Left lung (tissue), 10 donors: ENCODE data around the gene CCNH. TPM values are rescaled to one million over a fixed set of nuclear protein-coding genes. Genes with fewer than 3 reads are reported as not detected.

ENCODE experiments used
- ATAC-seq: fragments of 200-7000 bp; cut with Tn5 transposase; one replicate; pipeline ENCODE4 v1.9.1; 2020; ENCODE audit warnings: moderate library complexity
- DNase-seq, 4 donors: peaks; one replicate each; pipeline ENCODE4 v3.0.0-alpha.2; 2013 to 2020
- H3K27ac ChIP-seq, 2 donors: fragments of 200-600 bp; sonication (generic) in 1 of 2; one replicate each; pipeline versions ENCODE4 v1.5.0 to v1.8.0; 2020 to 2021
- H3K27me3 ChIP-seq, 2 donors: fragments of 200-600 bp; sonication (generic) in 1 of 2; one replicate each; pipeline versions ENCODE4 v1.5.0 to v1.8.0; 2020 to 2021
- H3K36me3 ChIP-seq, 2 donors: fragments of 200-600 bp; sonication (generic) in 1 of 2; one replicate each; pipeline versions ENCODE4 v1.5.0 to v1.8.0; 2020 to 2021
- H3K4me1 ChIP-seq, 2 donors: fragments of 200-600 bp; one replicate each; pipeline ENCODE4 v1.8.0; 2021
- H3K4me3 ChIP-seq, 2 donors: fragments of 200-600 bp; sonication (generic) in 1 of 2; one replicate each; pipeline versions ENCODE4 v1.5.0 to v1.8.0; 2020 to 2021; ENCODE audit warnings: mild to moderate bottlenecking in 1 of 2
- H3K9me3 ChIP-seq, 2 donors: fragments of 200-600 bp; sonication (generic) in 1 of 2; one replicate each; pipeline versions ENCODE4 v1.5.0 to v1.8.0; 2020 to 2021
- intact Hi-C, 2 donors: fragments of 100-400 bp; cut with DNase I; formaldehyde crosslinking; loops; one replicate each; pipeline versions ENCODE4 v1.11.2 to v1.14.2; 2022
- polyA plus RNA-seq, 6 donors: library from polyadenylated mRNA; unstranded; fragments of 120-200 nt; gene quantifications; one replicate each; pipeline ENCODE4 v1.2.1, GENCODE V29; 2013; ENCODE audit not compliant: insufficient read length in 6 of 6
- total RNA-seq, 2 donors: library from RNA; stranded (reverse); fragmentation: NEBNext Ultra II Directional; extraction: Animal tissue kit (Norgen Biotek cat#: 25700); gene quantifications; one replicate each; pipeline ENCODE4 v1.2.1, GENCODE V29; 2021
- TF ChIP-seq, protein P1 (sequence below), 2 donors: fragments of 200-600 bp; sonication (generic) in 1 of 2; IDR thresholded peaks; one replicate each; pipeline versions ENCODE4 v1.5.0 to v1.8.0; 2021; ENCODE audit warnings: antibody characterized with exemption in 2 of 2
- donor health status: DM: no; HTN: yes; CAD: no.
- donor health status: DM: no; HTN: no; CAD: no.

CCNH gene
- total and polyA plus RNA-seq, 8 donors: 31.9 to 59.2 (median 49.1) TPM

GRCh38 chr5:87442419-87442818 lies 29.7 kb upstream of the CCNH start:
- no peaks in the 10 kb centered on the region for H3K36me3 ChIP-seq
- no peaks in the 10 kb centered on the region for H3K4me1 ChIP-seq
- peaks cover 0 to 5% of the 10 kb centered on the region in 2 donors for H3K9me3 ChIP-seq
- H3K27me3 ChIP-seq: no peaks in the 10 kb centered on the region
- intact Hi-C loops: no loop called here
- no peak overlapping the region for H3K27ac ChIP-seq
- DNase-seq (no peak), ATAC-seq (no peak)
- TF ChIP-seq, protein P1, sequence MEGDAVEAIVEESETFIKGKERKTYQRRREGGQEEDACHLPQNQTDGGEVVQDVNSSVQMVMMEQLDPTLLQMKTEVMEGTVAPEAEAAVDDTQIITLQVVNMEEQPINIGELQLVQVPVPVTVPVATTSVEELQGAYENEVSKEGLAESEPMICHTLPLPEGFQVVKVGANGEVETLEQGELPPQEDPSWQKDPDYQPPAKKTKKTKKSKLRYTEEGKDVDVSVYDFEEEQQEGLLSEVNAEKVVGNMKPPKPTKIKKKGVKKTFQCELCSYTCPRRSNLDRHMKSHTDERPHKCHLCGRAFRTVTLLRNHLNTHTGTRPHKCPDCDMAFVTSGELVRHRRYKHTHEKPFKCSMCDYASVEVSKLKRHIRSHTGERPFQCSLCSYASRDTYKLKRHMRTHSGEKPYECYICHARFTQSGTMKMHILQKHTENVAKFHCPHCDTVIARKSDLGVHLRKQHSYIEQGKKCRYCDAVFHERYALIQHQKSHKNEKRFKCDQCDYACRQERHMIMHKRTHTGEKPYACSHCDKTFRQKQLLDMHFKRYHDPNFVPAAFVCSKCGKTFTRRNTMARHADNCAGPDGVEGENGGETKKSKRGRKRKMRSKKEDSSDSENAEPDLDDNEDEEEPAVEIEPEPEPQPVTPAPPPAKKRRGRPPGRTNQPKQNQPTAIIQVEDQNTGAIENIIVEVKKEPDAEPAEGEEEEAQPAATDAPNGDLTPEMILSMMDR (IDR thresholded peaks at IDR 0.05): no peak
- no peak overlapping the region for H3K4me3 ChIP-seq

DNA sequence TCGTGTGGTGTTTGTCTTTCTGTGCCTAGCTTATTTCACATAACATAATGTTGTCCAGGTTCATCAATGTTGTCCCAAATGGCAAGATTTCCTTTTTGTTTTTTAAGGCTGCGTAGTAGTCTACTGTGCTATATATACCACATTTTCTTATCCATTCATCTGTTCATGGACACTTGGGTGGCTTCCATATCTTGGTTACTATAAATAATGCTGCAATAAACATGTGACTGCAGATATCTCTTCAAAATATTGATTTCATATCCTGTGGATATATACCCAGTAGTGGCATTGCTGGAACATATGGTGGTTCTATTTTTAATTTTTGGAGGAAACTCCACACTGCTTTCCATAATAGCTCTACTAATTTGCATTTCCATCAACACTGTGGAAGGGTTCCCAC lies 25.5 kb upstream of the CCNH start:
- Histone ChIP-seq H3K27me3 (no peaks in the 10 kb centered on the region), H3K4me1 (no peaks in the 10 kb centered on the region), H3K9me3 (peaks cover 0 to 5% of the 10 kb centered on the region in 2 donors), H3K36me3 (no peaks in the 10 kb centered on the region), H3K27ac (no peak overlapping the region), H3K4me3 (no peak overlapping the region)
- TF ChIP-seq, protein P1 (IDR thresholded peaks at IDR 0.05): no peak
- DNase-seq (no peak), ATAC-seq (no peak)
- intact Hi-C loops: no loop called here

GRCh38 chr5:87437724-87438123 lies 25.0 kb upstream of the CCNH start:
- no peaks in the 10 kb centered on the region for H3K4me1 ChIP-seq
- H3K27me3 ChIP-seq: no peaks in the 10 kb centered on the region
- TF ChIP-seq, protein P1 (IDR thresholded peaks at IDR 0.05): no peak
- H3K36me3 ChIP-seq: no peaks in the 10 kb centered on the region
- DNase-seq (no peak), ATAC-seq (no peak)
- no peak overlapping the region for H3K4me3 ChIP-seq
- intact Hi-C loops: no loop called here
- peaks cover 0 to 5% of the 10 kb centered on the region in 2 donors for H3K9me3 ChIP-seq
- no peak overlapping the region for H3K27ac ChIP-seq

DNA sequence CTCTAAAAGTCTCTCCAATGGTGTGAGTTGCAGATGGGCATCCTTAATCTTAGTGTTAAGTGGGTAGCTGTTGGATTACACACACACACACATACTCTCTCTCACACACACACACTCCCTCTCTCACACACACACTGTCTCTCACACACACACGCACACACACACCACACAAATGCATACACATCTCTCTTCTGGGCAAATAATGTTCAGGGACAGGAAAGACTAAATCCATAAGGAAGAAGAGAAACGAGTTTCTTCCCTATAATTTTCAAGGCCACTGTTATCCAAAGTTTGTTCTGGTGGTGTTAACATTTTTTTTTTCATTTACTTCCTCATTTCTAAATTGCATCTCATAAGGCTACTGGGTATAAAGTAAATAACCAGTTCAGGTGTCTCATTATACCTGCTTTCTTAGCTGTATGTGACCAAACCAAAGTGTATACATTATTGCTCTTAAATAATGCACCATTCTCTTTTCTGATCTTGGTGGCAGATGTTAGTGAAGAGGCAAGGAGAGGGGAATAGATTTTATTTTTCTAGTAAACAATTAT lies 22.5 kb upstream of the CCNH start:
- peaks cover 0 to 5% of the 10 kb centered on the region in 2 donors for H3K9me3 ChIP-seq
- TF ChIP-seq, protein P1 (IDR thresholded peaks at IDR 0.05): no peak
- H3K36me3 ChIP-seq: no peaks in the 10 kb centered on the region
- ATAC-seq (no peak), DNase-seq (no peak)
- no peaks in the 10 kb centered on the region for H3K27me3 ChIP-seq
- intact Hi-C loops: no loop called here
- no peaks in the 10 kb centered on the region for H3K4me1 ChIP-seq
- H3K27ac ChIP-seq: no peak overlapping the region
- no peak overlapping the region for H3K4me3 ChIP-seq

DNA sequence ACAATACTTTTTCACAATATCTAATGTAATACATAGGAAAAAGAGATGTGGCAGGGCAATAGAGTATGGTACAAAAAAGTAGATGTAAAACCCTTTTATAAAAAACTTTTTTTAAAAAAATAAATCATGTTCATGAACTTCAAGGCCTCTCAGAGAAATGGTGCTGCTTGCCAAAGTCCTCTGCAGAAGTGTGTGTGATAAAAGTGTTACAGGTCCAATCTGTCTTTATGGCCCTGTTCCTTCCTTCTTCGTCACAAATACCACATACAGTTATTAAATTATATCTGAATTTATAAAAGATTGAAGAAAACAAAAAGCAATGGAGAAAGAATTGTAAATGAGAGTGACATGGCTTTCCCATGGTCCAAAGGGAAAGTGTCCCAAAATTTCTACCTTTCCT lies 21.7 kb upstream of the CCNH start:
- peaks cover 0 to 2% of the 10 kb centered on the region in 2 donors for H3K9me3 ChIP-seq
- intact Hi-C loops: no loop called here
- no peaks in the 10 kb centered on the region for H3K27me3 ChIP-seq
- TF ChIP-seq, protein P1 (IDR thresholded peaks at IDR 0.05): no peak
- ATAC-seq (no peak), DNase-seq (no peak)
- no peak overlapping the region for H3K4me3 ChIP-seq
- no peaks in the 10 kb centered on the region for H3K4me1 ChIP-seq
- no peak overlapping the region for H3K27ac ChIP-seq
- H3K36me3 ChIP-seq: no peaks in the 10 kb centered on the region
